Embryonic facial prominence (tissue), 1 donor: ENCODE measurements around the gene CLIC5.
A peak's percentile ranks its signal among the peaks of the same experiment; 100 is the strongest.

ENCODE experiments used
- DNase-seq: peaks from one replicate; pipeline ENCODE4 v3.0.0-alpha.2; 2016; ENCODE audit errors: extremely low spot score

The CLIC5 gene

DNA sequence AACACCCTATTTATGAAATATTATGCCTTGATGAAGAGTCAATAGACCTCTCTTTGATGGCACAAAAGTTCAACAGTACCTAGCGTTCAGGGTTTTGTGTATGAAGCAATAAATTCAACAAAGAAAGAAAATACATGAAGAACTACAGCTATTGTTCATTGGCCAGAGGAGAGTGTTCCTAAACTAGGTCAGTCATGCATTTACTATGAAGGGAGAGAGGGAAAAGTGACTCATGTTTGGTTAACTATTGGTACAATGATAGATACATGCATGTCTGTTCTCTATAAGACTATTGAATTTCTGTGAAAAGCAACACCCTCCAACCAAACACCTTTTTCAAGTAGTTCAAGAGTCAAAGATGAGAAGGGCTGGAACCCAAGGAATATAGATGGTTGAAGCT, 50.7 kb downstream of the CLIC5 start:
- DNase-seq: no peak

- DNase-seq: no peak
Observed at GRCh38 chr6:45964300-45964699, 51.4 kb downstream of the CLIC5 start.

DNA sequence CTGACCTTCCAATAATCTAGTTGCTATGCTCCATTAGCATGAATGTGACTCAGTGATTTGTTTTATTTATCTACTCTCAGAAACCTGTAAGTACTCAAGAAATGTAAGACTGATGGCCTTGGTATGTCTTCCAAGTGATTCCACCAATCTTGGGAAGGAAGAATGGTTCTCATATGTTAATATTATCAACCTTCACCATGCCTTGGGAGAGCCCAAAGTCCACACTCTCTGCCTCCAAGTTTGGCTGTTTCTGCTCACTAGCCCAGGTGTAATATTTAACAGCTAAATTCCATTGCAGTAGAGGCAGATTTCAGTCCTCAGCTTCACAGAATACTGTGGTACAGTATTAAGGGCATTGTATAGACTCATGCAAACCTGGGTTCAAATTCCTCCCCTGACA, 51.8 kb downstream of the CLIC5 start:
- DNase-seq: no peak

- DNase-seq: no peak
Observed at GRCh38 chr6:45961125-45961524, 54.5 kb downstream of the CLIC5 start.

DNA sequence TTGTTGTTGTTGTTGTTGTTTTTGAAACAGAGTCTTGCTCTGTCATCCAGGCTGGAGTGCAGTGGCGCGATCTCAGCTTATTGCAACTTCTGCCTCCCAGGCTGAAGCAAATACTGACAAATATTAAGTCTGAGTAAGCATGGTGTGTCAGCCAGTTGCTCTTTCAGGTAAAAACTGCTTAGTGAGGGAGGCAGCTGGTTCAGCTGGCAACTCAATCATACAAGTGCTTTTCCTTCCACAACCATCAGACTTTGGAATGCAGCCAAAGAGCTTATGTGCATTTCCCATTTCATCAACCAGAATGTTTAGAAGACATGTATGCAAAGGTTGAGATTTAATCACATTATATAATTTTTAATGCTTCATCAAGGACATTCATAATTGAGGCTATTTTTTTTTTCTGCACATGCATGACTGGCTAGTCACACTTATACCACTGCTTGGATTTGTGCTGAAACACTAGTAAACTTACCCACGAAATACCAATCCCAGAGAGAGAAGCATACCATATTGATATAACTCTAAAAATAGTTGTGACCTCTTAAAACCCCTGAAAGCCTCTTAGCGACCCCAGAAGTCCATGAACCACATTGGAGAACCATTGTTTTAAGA, 56.0 kb downstream of the CLIC5 start:
- DNase-seq: peak; percentile 32

GRCh38 chr6:45956663-45957062, 59.0 kb downstream of the CLIC5 start:
- DNase-seq: no peak

DNA sequence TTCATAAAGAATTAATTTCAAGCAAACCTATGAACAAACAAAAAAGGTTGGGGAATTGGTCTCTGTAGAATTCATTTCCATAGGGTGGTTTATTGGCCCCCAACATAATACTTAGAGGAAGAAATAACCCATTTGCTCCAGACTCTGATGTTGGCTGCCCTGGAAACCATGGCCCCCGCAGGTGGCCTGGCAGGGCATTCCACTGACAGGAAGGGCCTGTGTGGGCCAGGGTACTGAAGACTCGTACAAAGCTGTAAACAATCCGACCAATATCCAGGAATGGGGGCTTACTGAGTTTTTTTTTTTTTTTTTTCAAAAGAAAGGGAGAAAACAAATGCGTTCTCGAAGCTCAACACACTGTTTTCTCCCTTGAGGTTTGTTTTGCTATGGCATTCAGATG, 59.5 kb downstream of the CLIC5 start:
- DNase-seq: no peak

DNA sequence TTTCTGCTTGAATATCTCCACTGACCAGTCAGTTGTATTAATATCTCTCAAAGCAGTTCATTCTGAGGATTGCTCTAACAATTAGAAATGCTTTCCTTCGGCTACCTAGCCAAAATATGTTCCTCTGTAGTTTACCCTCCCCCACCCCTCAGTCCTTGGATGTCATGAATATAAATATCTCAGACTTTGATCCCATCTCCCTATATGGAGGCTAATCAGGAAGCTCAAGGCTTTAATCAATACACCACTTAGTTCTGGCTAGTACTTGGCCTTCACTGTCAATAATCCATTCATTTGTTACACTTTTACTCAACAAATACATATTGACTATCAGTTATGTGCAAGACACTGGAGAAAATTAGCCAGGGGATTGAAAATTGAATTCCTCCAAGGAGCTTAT, 60.1 kb downstream of the CLIC5 start:
- no peak for DNase-seq

GRCh38 chr6:45952546-45952945, 63.1 kb downstream of the CLIC5 start:
- no peak for DNase-seq

DNA sequence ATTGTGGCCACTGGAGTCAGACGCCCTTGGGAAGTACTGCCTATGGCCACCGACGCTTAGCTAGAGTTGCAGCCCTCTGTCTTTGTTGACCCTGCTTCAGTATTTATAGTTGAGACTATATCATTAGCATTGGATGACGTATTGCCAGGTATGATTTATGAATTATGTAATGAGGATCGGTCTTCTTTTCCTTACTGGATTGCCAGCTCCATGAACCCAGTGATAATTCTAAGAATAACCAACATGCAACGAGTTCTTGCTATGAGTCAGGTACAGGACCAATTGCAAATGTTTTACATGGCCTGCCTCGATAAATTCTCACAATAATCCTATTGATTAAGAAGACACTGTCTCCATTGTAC, 63.5 kb downstream of the CLIC5 start:
- no peak for DNase-seq

DNA sequence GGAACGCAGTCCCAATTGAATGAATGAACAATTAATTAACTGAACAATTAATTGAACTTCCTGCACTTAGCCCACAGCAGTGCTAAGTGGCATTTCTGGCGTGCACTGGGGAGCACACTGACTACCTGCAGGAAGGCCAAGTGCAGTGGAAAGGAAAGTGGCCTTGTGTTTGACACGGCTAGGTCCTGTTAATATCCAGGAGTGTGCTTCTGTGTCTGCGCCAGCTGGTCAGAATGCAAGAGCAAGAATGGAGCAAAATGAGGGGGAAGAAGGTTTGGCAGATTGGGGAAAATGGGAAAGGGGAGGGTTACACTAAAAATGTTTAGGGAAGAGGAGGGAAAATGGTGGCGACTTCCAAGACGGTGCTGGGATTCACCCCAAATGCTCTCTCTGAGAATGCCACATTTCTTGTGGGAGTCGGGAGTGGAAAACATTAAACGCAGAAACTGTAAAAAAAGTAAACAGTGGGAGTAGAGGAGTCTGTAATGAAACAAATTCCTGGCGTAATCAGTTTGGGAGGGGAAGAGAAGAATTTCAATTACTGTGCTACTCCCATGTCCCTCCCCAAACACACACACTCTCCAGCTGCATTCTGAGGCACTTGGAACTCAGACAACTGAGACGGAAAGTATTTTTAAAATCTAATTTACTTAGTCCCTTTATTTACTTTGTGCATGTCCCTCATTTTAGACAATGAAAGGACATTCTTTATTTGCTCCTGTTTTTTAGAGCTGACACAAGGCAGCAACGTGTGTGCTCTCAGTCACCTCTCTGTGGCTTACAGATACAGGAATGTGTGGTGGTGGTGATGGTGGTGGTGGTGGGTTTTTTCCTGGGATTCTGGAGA, 64.1 kb downstream of the CLIC5 start:
- DNase-seq: no peak

DNA sequence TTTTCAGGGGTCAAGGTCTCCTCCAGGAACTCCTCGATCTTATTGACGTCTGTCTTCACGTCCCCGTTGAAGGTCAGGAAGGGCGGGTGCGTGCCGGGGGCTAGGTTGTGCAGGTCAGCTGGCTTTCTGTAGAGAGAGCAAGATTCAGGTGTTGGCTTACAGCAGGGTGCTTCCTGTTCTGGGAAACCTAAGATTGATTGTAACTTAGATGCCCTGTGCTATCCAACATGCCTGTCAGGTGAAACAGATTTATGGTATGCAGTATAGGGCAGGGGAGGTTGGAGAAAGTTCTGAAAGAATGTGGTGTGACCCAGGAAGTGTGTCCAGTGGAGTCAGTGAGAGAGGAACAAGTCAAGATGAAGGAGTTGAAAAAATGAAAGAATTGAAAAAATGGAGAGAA, 66.4 kb downstream of the CLIC5 start:
- no peak for DNase-seq

DNA sequence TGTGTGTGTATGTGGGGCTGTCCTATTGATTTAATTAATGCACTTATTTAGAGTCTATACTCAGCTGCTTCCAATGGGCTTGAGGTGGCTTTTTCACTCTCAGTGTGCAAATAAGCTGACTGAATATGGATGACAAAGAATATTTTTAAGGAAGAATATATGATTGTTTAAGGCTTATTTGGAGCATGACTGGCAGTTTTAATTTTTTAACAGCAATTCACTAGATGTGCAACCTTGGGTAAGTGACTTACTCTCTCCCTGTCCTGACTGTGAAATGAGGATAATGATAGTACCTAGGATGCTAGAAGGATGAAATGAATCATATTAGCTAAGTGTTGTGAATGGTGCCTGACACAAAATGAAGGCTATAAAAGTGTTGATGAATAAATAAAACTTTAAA, 67.9 kb downstream of the CLIC5 start:
- DNase-seq: no peak

DNA sequence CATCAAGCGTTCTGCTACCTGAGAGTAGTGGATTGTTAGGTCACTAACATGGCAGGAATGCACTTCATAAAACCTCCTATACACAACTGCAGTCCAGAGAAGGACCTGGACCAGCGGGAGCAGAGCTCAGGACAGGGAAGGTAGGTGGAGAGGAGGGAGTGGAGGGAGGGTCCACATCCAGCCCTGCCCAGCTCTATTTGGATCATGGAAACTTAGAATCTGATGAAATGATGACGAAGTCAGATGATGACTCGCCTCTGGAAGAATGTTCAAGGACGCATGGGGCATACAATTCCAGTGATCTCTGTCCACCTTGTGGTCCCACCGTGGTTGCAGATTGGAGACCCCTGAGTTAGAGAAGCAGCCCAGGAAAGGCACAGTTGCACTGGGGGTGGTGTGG, 68.8 kb downstream of the CLIC5 start:
- DNase-seq: no peak

GRCh38 chr6:45946352-45946751, 69.3 kb downstream of the CLIC5 start:
- peak; percentile 78 for DNase-seq

DNA sequence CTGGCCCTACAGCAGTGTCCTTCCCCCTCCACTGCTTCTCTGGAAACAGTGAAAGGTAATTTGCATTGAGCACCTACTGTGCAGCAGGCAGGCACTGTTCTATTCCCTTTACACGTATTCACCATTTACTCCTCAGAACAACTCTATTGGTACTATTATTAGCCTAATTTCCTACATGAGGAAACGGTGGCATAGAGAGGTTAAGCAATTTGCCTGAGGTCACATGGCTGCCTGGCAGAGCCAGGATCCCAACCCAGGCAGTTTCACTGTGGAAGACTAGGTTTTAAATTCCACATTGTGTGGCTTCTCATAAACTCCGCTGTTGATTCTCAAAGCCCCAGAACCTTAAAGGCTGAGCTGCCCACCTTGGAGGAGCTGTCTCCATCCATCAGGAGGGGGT, 72.7 kb downstream of the CLIC5 start:
- DNase-seq: no peak

- DNase-seq: no peak
Observed at GRCh38 chr6:45933855-45934254, 81.8 kb downstream of the CLIC5 start.

GRCh38 chr6:45931232-45931631, 84.4 kb downstream of the CLIC5 start:
- no peak for DNase-seq

DNA sequence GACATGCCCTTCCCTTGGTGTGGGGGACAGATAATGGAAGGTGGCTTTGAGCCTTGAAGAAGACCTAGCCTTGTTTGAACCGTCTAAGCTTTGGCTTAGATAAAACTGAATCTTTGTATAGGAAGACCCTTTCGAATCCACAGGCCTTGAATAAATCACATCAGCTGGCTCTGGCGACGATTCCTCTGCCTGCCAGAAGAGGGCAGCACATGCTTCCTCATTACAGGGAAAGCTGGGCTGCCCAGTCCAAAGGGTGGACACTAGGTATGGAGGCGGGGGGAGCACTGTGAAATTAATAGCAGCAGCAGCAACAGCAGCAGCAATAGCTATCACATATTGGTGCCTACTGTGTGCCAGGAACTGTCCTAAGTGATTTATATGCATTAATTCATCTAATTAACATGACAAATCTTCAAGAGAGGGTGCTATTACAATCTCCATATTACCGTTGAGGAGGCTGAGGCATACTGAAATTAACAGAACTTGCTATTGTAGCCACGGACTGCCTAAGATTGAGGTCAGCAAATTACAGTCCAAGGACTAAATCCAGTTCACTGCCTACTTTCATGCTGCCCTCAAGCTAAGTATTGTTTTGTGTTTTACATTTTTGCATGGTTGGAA, 85.1 kb downstream of the CLIC5 start:
- no peak for DNase-seq

- no peak for DNase-seq
Observed at GRCh38 chr6:45929421-45930361, 86.0 kb downstream of the CLIC5 start.

GRCh38 chr6:45928721-45929305, 86.8 kb downstream of the CLIC5 start:
- DNase-seq: no peak
